T-helper 17 cell (primary cell): ENCODE data around the gene SDK1. TPM values are rescaled to one million over a fixed set of nuclear protein-coding genes. Genes with fewer than 3 reads are reported as not detected.
A peak's percentile ranks its signal among the peaks of the same experiment; 100 is the strongest.
"Not testable (repeated sequence)": the region's sequence is repeated elsewhere in the genome, so short reads cannot be mapped to it uniquely, and the experiment has no call there.

Experiments
- ATAC-seq: fragments of 150-1000 bp; cut with Tn5 transposase; 2 replicates; pipeline ENCODE4 v1.10.0; 2021; ENCODE audit warnings: mild to moderate bottlenecking, moderate library complexity
- DNase-seq, 3 donors: peaks; one replicate each; pipeline versions ENCODE4 v3.0.0 to v3.0.0-alpha.2; 2020 to 2021
- H3K9me3 ChIP-seq: one replicate; pipeline ENCODE4 v1.7.0; 2013; ENCODE audit warnings: low read length, mild to moderate bottlenecking; ENCODE audit not compliant: control insufficient read depth, poor library complexity, severe bottlenecking
- H3K27ac Mint-ChIP-seq: one replicate; pipeline ENCODE4 v1.8.0; 2022; ENCODE audit warnings: mild to moderate bottlenecking, moderate library complexity, mixed read lengths
- H3K27me3 Mint-ChIP-seq: one replicate; pipeline ENCODE4 v1.8.0; 2022; ENCODE audit warnings: mixed read lengths
- H3K36me3 Mint-ChIP-seq: one replicate; pipeline ENCODE4 v1.8.0; 2022; ENCODE audit warnings: low read depth, mixed read lengths
- H3K4me1 Mint-ChIP-seq: one replicate; pipeline ENCODE4 v1.8.0; 2022; ENCODE audit warnings: mild to moderate bottlenecking, mixed read lengths
- H3K4me3 Mint-ChIP-seq: one replicate; pipeline ENCODE4 v1.8.0; 2022; ENCODE audit warnings: mild to moderate bottlenecking, moderate library complexity, mixed read lengths
- total RNA-seq, 4 donors: library from RNA in 2 of 4; stranded (reverse) in 2 of 4; gene quantifications; one replicate each; pipeline ENCODE4 v1.2.3 and lab custom pipeline; 2022 to 2026

The SDK1 gene
- total RNA-seq, 2 donors from 2014 or later, result 0.12 to 0.13 TPM

DNA sequence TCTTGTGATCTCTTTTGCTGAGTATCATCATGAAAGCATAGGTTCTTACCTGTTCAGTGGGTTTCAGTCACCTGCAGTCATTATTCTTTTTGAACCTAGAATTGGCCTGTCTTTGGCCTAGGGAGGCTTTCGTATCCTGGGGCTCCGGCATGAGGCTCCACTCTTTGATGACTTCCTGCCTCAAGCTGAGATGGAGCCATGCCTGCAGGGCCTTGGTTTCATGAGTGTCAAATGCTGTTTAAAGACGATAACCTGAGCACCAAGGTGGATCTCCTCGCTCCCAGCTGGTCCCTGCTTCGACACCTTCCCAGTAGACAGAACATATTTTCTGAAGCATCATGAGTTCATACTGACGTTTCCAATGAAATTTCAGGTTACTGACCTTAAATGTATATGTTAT lies 783.2 kb downstream of the SDK1 start:
- ATAC-seq (no peak), DNase-seq (no peak)
- H3K27ac Mint-ChIP-seq, result no peak overlapping the region
- no peaks in the 10 kb centered on the region for H3K36me3 Mint-ChIP-seq
- peaks cover 6% of the 10 kb centered on the region for H3K27me3 Mint-ChIP-seq
- peaks cover 2% of the 10 kb centered on the region for H3K4me1 Mint-ChIP-seq
- H3K4me3 Mint-ChIP-seq, result no peak overlapping the region
- H3K9me3 ChIP-seq, result no peaks in the 10 kb centered on the region

DNA sequence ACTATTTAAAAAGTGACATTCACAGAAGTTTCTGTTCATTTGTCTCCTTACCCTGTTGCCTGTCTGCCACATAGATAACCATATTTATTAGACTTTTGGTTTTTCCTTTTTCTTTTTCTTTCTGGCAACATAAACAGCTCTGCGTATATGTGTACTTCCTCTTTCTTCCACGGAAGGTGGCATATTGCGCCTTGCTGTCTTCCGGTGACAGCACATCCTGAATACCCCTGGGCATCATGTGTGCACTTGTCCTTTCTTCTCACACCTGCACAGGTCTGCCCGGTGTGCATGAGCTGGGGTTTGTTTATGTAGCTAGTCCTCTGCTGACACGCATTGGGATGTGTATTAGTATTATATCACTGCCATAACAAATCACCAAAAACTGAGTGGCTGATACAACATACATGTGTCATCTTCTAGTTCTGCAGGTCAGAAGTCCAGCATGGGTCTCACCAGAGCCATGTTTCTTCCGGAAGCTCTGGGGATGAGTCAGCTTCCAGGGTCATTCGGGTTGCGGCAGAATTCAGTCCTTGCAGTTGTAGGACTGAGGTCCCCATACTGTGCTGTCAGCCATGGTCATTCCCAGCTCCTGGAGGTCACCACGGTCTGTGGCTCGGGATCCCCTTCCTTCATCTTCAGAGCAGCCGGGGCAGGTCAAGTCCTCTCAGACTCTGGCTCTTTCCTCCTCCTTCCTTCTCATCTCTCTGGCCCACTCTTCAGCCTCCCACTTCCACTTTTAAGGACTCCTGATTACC lies 785.1 kb downstream of the SDK1 start:
- Mint-ChIP-seq H3K4me3 (no peak overlapping the region), H3K36me3 (no peaks in the 10 kb centered on the region), H3K27me3 (peaks cover 5% of the 10 kb centered on the region), H3K4me1 (peaks cover 2% of the 10 kb centered on the region), H3K27ac (peak overlapping the region; percentile 27)
- ATAC-seq, result no peak
- no peaks in the 10 kb centered on the region for H3K9me3 ChIP-seq
- DNase-seq, result no peak

DNA sequence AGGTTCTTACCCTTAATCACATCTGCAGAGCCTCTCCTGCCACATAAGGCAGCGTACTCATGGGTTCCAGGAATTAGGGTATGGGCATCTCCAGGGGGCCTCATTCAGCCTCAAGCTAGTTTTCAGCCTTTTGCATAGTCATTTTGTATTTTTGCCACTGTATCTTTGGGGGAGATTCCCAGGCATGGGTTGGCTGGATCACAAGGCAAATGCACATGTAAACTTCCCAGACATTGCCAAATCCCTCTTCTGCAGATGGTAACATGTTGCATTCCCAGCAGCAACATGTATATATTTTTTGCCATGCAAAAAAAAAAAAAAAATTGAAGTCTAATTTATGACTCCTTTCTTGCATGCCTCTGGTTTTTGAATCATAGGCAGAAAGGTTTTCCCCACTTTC lies 785.7 kb downstream of the SDK1 start:
- Mint-ChIP-seq H3K4me3 (no peak overlapping the region), H3K4me1 (peaks cover 2% of the 10 kb centered on the region), H3K36me3 (no peaks in the 10 kb centered on the region), H3K27me3 (peaks cover 5% of the 10 kb centered on the region), H3K27ac (no peak overlapping the region)
- DNase-seq, result no peak
- no peak for ATAC-seq
- H3K9me3 ChIP-seq, result no peaks in the 10 kb centered on the region

DNA sequence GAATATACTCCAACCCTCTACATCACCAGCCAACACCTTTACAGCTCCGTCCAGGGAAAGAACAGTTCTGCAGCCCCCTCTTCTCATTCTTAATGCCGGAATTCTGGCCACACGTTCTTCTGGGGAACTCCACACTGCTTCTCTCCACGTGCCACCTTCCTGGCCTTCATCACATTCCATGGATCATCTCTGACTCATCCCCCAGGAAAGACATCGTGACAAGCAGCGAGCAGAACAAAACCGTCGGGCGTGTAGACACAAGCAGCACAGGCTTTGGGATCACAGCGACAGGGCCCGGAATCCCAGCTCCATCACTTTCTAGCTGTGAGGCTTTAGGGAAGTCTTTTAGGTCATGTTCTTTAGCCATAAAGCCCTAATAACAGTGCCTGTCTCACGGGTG lies 790.7 kb downstream of the SDK1 start:
- no peaks in the 10 kb centered on the region for H3K4me1 Mint-ChIP-seq
- no peak overlapping the region for H3K27ac Mint-ChIP-seq

DNA sequence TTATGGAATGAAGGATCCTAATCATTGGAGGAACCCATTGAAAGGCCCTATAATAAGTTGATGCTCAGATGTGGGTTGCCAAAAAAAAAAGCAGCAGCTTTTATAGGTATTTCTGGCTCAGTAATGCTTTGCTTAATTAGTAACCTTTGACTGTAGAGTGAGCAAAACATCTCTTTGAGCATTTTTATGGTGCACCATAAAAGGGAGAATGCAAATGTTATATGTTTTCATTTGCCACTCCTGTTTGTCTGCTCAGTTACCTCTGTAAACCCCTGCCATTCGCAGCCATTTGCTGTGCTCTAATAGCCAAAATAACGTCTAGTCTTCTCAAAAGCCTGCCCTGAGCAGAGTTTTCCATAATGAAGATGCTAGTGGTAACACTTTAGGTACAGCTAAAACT lies 792.0 kb downstream of the SDK1 start:
- H3K4me3 Mint-ChIP-seq, result no peak overlapping the region
- no peak for ATAC-seq

More for the DNA sequence above, 790.7 kb downstream of the SDK1 start:
- H3K4me3 Mint-ChIP-seq, result no peak overlapping the region
- ATAC-seq (no peak), DNase-seq (no peak)
- H3K9me3 ChIP-seq, result no peaks in the 10 kb centered on the region
- H3K36me3 Mint-ChIP-seq, result no peaks in the 10 kb centered on the region
- peaks cover 19% of the 10 kb centered on the region for H3K27me3 Mint-ChIP-seq

DNA sequence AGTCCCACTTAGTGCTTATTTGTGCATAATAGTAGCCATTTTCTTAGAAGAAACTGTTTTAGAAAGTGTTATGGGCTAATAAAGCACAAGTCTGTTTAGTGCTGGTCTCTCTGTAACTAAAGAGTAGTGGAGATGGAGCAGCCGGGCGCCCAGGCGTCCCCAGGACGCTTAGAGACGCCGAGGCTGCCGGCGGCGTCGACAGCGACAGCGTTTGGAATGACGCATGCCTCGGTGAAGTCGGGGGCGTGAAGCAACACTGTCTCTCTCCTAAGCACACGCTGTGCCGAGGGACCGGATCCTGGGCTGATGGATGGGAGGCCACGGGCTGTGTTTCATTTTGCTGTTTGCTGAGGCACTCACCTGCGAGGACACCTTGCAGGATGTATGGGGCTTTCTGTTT lies 792.4 kb downstream of the SDK1 start:
- H3K27me3 Mint-ChIP-seq, result peaks cover 30% of the 10 kb centered on the region
- DNase-seq (no peak), ATAC-seq (no peak)
- no peaks in the 10 kb centered on the region for H3K9me3 ChIP-seq
- no peak overlapping the region for H3K4me3 Mint-ChIP-seq
- no peak overlapping the region for H3K27ac Mint-ChIP-seq
- no peaks in the 10 kb centered on the region for H3K4me1 Mint-ChIP-seq
- H3K36me3 Mint-ChIP-seq, result no peaks in the 10 kb centered on the region

More for the DNA sequence above, 792.0 kb downstream of the SDK1 start:
- no peaks in the 10 kb centered on the region for H3K4me1 Mint-ChIP-seq
- H3K36me3 Mint-ChIP-seq, result no peaks in the 10 kb centered on the region
- peaks cover 28% of the 10 kb centered on the region for H3K27me3 Mint-ChIP-seq
- H3K27ac Mint-ChIP-seq, result no peak overlapping the region
- DNase-seq, result no peak
- H3K9me3 ChIP-seq, result no peaks in the 10 kb centered on the region

DNA sequence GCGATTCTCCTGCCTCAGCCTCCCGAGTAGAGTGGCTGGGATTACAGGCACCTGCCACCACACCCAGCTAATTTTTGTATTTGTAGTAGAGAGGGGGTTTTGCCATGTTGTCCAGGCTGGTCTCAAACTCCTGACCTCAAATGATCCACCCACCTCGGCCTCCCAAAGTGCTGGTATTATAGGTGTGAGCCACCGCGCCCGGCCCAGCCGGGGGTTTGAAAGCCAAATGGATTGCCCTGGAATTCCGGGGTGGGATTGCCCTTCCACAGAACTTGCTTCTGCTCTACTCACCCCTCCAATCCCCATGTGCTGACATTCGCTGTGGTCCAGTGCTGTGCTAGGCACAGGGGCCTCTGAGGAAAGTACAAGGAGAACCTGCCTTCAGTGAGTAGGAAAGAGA lies 793.1 kb downstream of the SDK1 start:
- not testable (repeated sequence) for DNase-seq

DNA sequence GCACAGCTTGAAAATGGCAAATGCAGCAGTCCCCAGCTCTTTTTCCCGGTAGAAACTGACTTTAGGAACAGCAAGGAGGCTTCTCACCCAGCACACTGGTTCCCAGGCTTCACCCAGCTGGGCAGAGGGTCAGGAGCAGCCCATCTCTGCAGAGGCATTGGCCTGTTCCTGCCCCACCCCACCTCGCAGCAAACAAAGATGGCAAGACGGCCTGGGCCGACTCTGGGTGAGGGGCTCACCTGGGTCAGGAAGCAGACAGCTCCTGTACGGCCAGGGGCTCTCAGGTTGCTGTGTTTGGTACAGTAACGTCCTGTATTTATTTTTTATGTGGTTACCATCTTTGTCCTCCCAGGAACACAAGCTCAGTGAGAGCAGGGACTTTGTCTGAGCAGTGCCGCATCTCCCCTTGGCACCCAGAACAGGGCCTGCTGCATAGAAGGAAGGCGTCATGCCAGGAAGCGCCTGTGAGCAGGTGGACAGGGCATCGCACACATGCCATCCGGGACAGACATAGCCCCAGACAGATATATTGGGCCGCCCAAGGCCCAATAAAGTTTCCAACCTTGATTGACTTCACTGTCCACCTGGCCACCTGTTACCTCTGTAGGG lies 796.1 kb downstream of the SDK1 start:
- no peaks in the 10 kb centered on the region for H3K9me3 ChIP-seq
- H3K36me3 Mint-ChIP-seq, result peaks cover 2% of the 10 kb centered on the region
- ATAC-seq (no peak), DNase-seq (no peak)
- peaks cover 4% of the 10 kb centered on the region for H3K4me1 Mint-ChIP-seq
- H3K27me3 Mint-ChIP-seq, result peaks cover 47% of the 10 kb centered on the region
- no peak overlapping the region for H3K4me3 Mint-ChIP-seq
- H3K27ac Mint-ChIP-seq, result no peak overlapping the region

More for the DNA sequence above, 793.1 kb downstream of the SDK1 start:
- H3K27ac Mint-ChIP-seq, H3K4me3 Mint-ChIP-seq, H3K4me1 Mint-ChIP-seq, H3K36me3 Mint-ChIP-seq, H3K9me3 ChIP-seq, ATAC-seq: not testable (repeated sequence)
- H3K27me3 Mint-ChIP-seq, result peaks cover 33% of the 10 kb centered on the region

DNA sequence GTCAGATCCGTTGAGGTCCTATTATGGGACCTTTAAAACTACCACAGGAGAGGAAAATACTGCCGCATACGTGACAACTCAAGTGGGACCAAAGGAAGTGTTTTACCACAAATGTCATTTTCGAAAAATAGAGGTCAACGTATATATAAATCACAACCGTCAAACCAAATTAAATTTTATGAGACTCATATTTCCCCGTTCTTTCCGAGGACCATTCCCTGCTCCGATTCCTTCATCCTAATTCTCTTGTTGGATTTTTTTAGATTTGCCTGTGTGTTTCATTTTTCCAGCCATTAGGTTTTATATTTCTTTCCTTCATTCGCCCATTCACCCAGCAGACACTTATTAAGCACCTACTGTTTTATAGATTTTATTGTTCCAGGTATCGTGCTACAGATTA lies 797.1 kb downstream of the SDK1 start:
- Mint-ChIP-seq H3K36me3 (peaks cover 2% of the 10 kb centered on the region), H3K4me3 (no peak overlapping the region), H3K27ac (no peak overlapping the region), H3K27me3 (peaks cover 47% of the 10 kb centered on the region), H3K4me1 (peaks cover 4% of the 10 kb centered on the region)
- H3K9me3 ChIP-seq, result no peaks in the 10 kb centered on the region
- ATAC-seq (no peak), DNase-seq (no peak)

DNA sequence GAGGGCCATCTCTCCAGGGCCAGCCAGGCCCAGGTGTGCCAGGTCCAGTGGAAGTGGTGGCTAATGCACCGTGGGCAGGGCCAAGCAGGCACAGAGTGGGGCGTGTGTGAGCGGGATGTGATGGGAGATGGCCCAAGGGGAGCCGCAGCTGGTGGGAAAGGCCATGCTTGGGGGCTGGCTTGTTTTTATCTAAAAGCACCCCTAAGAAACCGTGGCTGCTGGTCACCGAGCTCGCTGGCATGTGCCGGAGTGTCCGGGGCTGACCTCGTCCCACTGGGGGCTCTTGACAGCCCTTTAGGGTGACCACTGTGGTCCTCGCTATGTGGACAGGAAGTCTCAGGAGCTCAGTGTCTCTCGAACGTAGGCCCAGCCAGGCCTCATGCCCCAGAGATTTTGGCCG lies 798.6 kb downstream of the SDK1 start:
- no peak for ATAC-seq
- H3K27me3 Mint-ChIP-seq, result peaks cover 37% of the 10 kb centered on the region

DNA sequence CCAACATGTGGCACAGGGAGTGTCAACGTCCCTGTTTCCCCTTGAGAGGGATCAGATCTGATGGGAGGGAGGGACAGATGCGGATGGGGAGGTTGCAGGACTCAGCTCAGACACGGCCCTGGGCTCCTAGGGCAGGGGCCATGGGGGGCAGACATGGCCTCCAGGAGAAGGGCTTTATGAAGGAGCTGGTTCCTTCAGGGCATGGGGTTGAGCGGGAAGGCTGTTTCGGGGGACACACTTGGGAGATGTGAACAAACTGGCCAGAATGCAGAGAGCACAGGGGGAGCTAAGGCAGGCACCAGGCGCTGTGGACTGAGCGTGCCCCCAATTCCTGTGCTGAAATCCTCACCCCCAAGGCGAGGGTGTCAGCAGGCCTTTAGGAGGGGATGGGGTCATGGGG lies 799.1 kb downstream of the SDK1 start:
- Mint-ChIP-seq H3K27me3 (peaks cover 37% of the 10 kb centered on the region), H3K36me3 (peaks cover 2% of the 10 kb centered on the region), H3K4me1 (peaks cover 4% of the 10 kb centered on the region), H3K27ac (peak overlapping the region; percentile 24), H3K4me3 (no peak overlapping the region)
- ATAC-seq (no peak), DNase-seq (no peak)
- H3K9me3 ChIP-seq, result no peaks in the 10 kb centered on the region

More for the DNA sequence above, 798.6 kb downstream of the SDK1 start:
- DNase-seq, result no peak
- no peaks in the 10 kb centered on the region for H3K9me3 ChIP-seq
- Mint-ChIP-seq H3K27ac (peak overlapping the region; percentile 24), H3K36me3 (peaks cover 2% of the 10 kb centered on the region), H3K4me3 (no peak overlapping the region), H3K4me1 (peaks cover 4% of the 10 kb centered on the region)

DNA sequence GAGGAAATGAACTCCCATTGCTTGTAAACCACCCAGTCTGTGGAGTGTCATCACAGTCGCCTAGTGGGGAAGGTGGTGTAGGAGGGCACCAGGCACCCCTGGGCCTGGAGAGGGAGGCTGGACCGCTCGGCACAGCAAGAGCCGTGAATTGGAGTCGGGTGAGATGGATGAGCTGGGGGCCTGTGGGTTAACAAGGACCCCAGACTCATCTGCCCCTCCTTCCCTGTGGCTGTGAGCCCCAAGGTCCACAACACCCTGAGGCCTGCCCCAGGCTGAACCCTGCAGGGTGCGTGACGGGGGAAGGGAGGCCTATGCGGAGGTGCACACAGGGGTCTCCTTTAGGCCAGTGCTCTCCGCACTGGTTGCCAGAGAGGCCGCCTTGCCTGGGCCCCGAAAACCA lies 799.6 kb downstream of the SDK1 start:
- DNase-seq (no peak), ATAC-seq (no peak)
- peaks cover 4% of the 10 kb centered on the region for H3K4me1 Mint-ChIP-seq
- H3K27me3 Mint-ChIP-seq, result peaks cover 37% of the 10 kb centered on the region
- no peaks in the 10 kb centered on the region for H3K9me3 ChIP-seq
- H3K4me3 Mint-ChIP-seq, result no peak overlapping the region
- H3K36me3 Mint-ChIP-seq, result peaks cover 2% of the 10 kb centered on the region
- no peak overlapping the region for H3K27ac Mint-ChIP-seq

DNA sequence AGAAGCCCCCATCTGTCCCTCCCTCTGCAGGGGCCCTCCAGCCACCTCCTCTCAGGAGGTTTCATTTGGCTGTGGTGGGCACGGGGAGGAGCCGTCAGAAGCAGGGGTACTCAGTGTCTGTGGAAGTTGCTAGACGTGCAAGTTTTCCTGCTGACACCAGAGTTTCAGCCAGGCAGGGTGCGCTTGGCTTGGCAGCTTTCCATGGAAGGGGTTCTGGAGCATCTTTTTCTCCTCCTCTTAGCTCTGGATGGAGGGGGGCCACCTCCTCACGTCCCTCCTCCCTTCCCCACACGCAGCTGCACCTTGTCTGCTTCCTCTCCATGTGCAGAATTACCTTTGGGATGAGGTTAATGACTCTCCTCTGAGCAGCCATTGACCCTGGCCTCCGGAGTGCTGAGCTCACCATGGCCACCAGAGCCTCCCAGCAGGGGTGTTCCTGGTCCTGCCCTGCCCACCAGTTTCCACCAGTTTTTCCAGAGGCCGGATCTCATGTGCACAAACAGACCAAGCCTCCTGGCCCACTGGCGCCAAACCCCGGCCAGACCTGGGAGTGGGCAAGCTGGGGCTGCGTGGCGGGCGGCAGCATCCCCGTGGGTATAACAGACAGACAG lies 801.3 kb downstream of the SDK1 start:
- peaks cover 2% of the 10 kb centered on the region for H3K36me3 Mint-ChIP-seq
- no peak for ATAC-seq
- peaks cover 28% of the 10 kb centered on the region for H3K27me3 Mint-ChIP-seq
- peaks cover 4% of the 10 kb centered on the region for H3K4me1 Mint-ChIP-seq
- H3K4me3 Mint-ChIP-seq, result no peak overlapping the region
- DNase-seq, result no peak
- H3K9me3 ChIP-seq, result no peaks in the 10 kb centered on the region
- H3K27ac Mint-ChIP-seq, result no peak overlapping the region
